HCT116 (cell line): ENCODE data around the gene HNMT. TPM values are rescaled to one million over a fixed set of nuclear protein-coding genes. Genes with fewer than 3 reads are reported as not detected.
"Not testable (repeated sequence)": the region's sequence is repeated elsewhere in the genome, so short reads cannot be mapped to it uniquely, and the experiment has no call there.

Source experiments
- ATAC-seq: fragments of 200-7000 bp; cut with Tn5 transposase; 2 replicates; pipeline ENCODE4 v1.9.1; 2020; ENCODE audit warnings: mild to moderate bottlenecking, moderate library complexity
- BruUV-seq: library from RNA; stranded (reverse); fragments of 400-500 nt; replicated peaks from 2 replicates; lab custom pipeline; 2021; lab: Mats Ljungman, UMichigan
- CTCF ChIA-PET: fragments of 300-600 bp; sonication (Branson Sonifier 250); formaldehyde crosslinking; loops from one replicate; lab custom pipeline; 2021; ENCODE audit warnings: antibody characterized with exemption; lab: Charles Lee
- POLR2A ChIA-PET: fragments of 300-600, 350-600 bp; sonication (Branson Sonifier 250); formaldehyde crosslinking; loops from one replicate; lab custom pipeline; 2021; ENCODE audit warnings: antibody characterized with exemption; lab: Charles Lee
- RAD21 ChIA-PET, 2 experiments: fragments of 300-600 bp; sonication (Branson Sonifier 250); formaldehyde crosslinking; loops; one replicate each; lab custom pipeline; 2023; ENCODE audit warnings: low total read pairs in 2 of 2; ENCODE audit not compliant: uncharacterized antibody in 2 of 2, unreplicated experiment in 2 of 2, low non-redundant PET in 1 of 2; lab: Charles Lee
- DNase-seq: peaks from one replicate; pipeline ENCODE4 v3.0.0-alpha.2; 2010; ENCODE audit warnings: low read depth, low spot score
- H2AFZ ChIP-seq: fragments of 200-600 bp; shearing (Covaris generic), sonication (generic); 2 replicates; pipeline ENCODE4 v1.6.1; 2017; ENCODE audit warnings: low read depth, mixed run types, mixed read lengths, antibody characterized with exemption, low read length; ENCODE audit not compliant: poor library complexity, severe bottlenecking
- H3K27ac ChIP-seq: 2 replicates; pipeline ENCODE4 v1.5.1; 2012; ENCODE audit warnings: low read depth, low read length
- H3K27me3 ChIP-seq: fragments of 200-600 bp; sonication (generic); 2 replicates; pipeline ENCODE4 v1.6.1; 2016; ENCODE audit warnings: mixed run types, low read length, mixed read lengths; ENCODE audit not compliant: insufficient read depth
- H3K36me3 ChIP-seq, 2 experiments: fragments of 200-500 bp in 1 of 2; fragments of 200-600 bp in 1 of 2; sonication (Bioruptor generic) in 1 of 2; sonication (generic) in 1 of 2; 2 replicates each; pipeline versions ENCODE4 v1.5.1 to v1.6.1; 2014 to 2016; ENCODE audit warnings: low read length in 2 of 2, inconsistent platforms in 1 of 2, mixed read lengths in 1 of 2, mixed run types in 1 of 2; ENCODE audit not compliant: insufficient read depth in 2 of 2, control insufficient read depth in 1 of 2
- H3K4me1 ChIP-seq, 2 experiments: fragments of 200-600 bp in 1 of 2; sonication (generic) in 1 of 2; 2 replicates each; pipeline versions ENCODE4 v1.5.1 to v1.6.1; 2012 to 2017; ENCODE audit warnings: low read length in 2 of 2, inconsistent platforms in 1 of 2, mild to moderate bottlenecking in 1 of 2, mixed read lengths in 1 of 2, mixed run types in 1 of 2, moderate library complexity in 1 of 2; ENCODE audit not compliant: insufficient read depth in 2 of 2, control insufficient read depth in 1 of 2
- H3K4me2 ChIP-seq: fragments of 200-600 bp; sonication (generic); 2 replicates; pipeline ENCODE4 v1.6.1; 2017; ENCODE audit warnings: mixed run types, low read length, mixed read lengths
- H3K4me3 ChIP-seq, 2 experiments: fragments of 200-600 bp in 1 of 2; sonication (generic) in 1 of 2; replicated peaks in 1 of 2; 2 replicates each; pipeline ENCODE4 v1.5.1; 2011 to 2016; ENCODE audit warnings: low read length in 2 of 2, control low read depth in 1 of 2, low read depth in 1 of 2, mild to moderate bottlenecking in 1 of 2, mixed read lengths in 1 of 2, mixed run types in 1 of 2
- H3K79me2 ChIP-seq: fragments of 200-600 bp; sonication (generic); 2 replicates; pipeline ENCODE4 v1.6.1; 2017; ENCODE audit warnings: mild to moderate bottlenecking, mixed run types, low read length, moderate library complexity, mixed read lengths; ENCODE audit not compliant: insufficient read depth
- H3K9ac ChIP-seq: fragments of 200-600 bp; sonication (generic); 2 replicates; pipeline ENCODE4 v1.6.1; 2016; ENCODE audit warnings: low read length, mixed read lengths
- H3K9me2 ChIP-seq: fragments of 200-600 bp; sonication (generic), shearing (Covaris generic); 2 replicates; pipeline ENCODE4 v1.6.1; 2017; ENCODE audit warnings: mixed run types, mild to moderate bottlenecking, moderate library complexity; ENCODE audit not compliant: insufficient read depth
- H3K9me3 ChIP-seq, 2 experiments: fragments of 200-500 bp in 1 of 2; fragments of 200-600 bp in 1 of 2; sonication (Bioruptor generic) in 1 of 2; sonication (generic) in 1 of 2; 2 replicates each; pipeline ENCODE4 v1.6.1; 2014 to 2017; ENCODE audit warnings: low read length in 2 of 2, mixed read lengths in 2 of 2, inconsistent platforms in 1 of 2, low read depth in 1 of 2, mild to moderate bottlenecking in 1 of 2, mixed run types in 1 of 2, moderate library complexity in 1 of 2; ENCODE audit not compliant: control insufficient read depth in 1 of 2, insufficient read depth in 1 of 2
- H4K20me1 ChIP-seq: fragments of 200-600 bp; sonication (generic), shearing (Covaris generic); 2 replicates; pipeline ENCODE4 v1.6.1; 2017; ENCODE audit warnings: mixed run types, mild to moderate bottlenecking, moderate library complexity; ENCODE audit not compliant: insufficient read depth
- ATF3 ChIP-seq: IDR thresholded peaks from 2 replicates; pipeline ENCODE4 v1.6.1; 2012
- CBX3 ChIP-seq: IDR thresholded peaks from 2 replicates; pipeline ENCODE4 v1.6.1; 2012; ENCODE audit warnings: low read depth
- EGR1 ChIP-seq: IDR thresholded peaks from 2 replicates; pipeline ENCODE4 v1.6.1; 2012; ENCODE audit warnings: low read depth
- ELF1 ChIP-seq: IDR thresholded peaks from 2 replicates; pipeline ENCODE4 v1.6.1; 2012; ENCODE audit warnings: low read depth, borderline replicate concordance
- EZH2phosphoT487 ChIP-seq: fragments of 200-600 bp; IDR thresholded peaks from 2 replicates; pipeline ENCODE4 v1.6.1; 2018; ENCODE audit warnings: antibody characterized with exemption, borderline replicate concordance
- FOSL1 ChIP-seq: IDR thresholded peaks from 2 replicates; pipeline ENCODE4 v1.6.1; 2012; ENCODE audit warnings: low read depth
- POLR2A ChIP-seq: IDR thresholded peaks from 2 replicates; pipeline ENCODE4 v1.7.0; 2011; ENCODE audit warnings: borderline replicate concordance; ENCODE audit not compliant: insufficient read depth, insufficient read length; ENCODE audit errors: extremely low read depth
- POLR2AphosphoS5 ChIP-seq: IDR thresholded peaks from 2 replicates; pipeline ENCODE4 v1.6.1; 2011; ENCODE audit warnings: mild to moderate bottlenecking, low read depth, low read length, moderate library complexity
- RAD21 ChIP-seq: IDR thresholded peaks from 2 replicates; pipeline ENCODE4 v1.6.1; 2012; ENCODE audit warnings: low read depth, mild to moderate bottlenecking
- SIN3A ChIP-seq: IDR thresholded peaks from 2 replicates; pipeline ENCODE4 v1.6.1; 2012; ENCODE audit warnings: low read depth
- SP1 ChIP-seq: IDR thresholded peaks from 2 replicates; pipeline ENCODE4 v1.6.1; 2012; ENCODE audit warnings: low read depth
- SRF ChIP-seq: IDR thresholded peaks from 2 replicates; pipeline ENCODE4 v1.6.1; 2012; ENCODE audit warnings: low read depth
- YY1 ChIP-seq: IDR thresholded peaks from 2 replicates; pipeline ENCODE4 v1.6.1; 2011; ENCODE audit warnings: low read length, low read depth, moderate library complexity, mild to moderate bottlenecking; ENCODE audit not compliant: insufficient replicate concordance; ENCODE audit errors: extremely low read depth
- ZFX ChIP-seq: fragments of 450-650 bp; IDR thresholded peaks from 2 replicates; pipeline ENCODE4 v1.6.1; 2017
- ZNF274 ChIP-seq: fragments of 200-500 bp; sonication (Bioruptor generic); IDR thresholded peaks from 2 replicates; pipeline ENCODE4 v1.6.1; 2014; ENCODE audit warnings: mild to moderate bottlenecking, low read depth, low read length, inconsistent platforms
- intact Hi-C: fragments of 100-400 bp; cut with micrococcal nuclease; formaldehyde crosslinking; loops from 2 replicates; pipeline ENCODE4 v1.10.0; 2022
- total RNA-seq: library from RNA; stranded (reverse); gene quantifications from one replicate; pipeline ENCODE4 v1.2.1, GENCODE V29; 2021; ENCODE audit not compliant: unreplicated experiment

HNMT gene
- total RNA-seq, 1 experiment from 2014 or later, result not detected

GRCh38 chr2:137991078-137991477 is 26.8 kb downstream of the HNMT start (continued):
- TF ChIP-seq FOSL1, result no peak
- no peak for TF ChIP-seq ZFX
- no peak for TF ChIP-seq YY1
- TF ChIP-seq ELF1, result no peak
- no peak for TF ChIP-seq SIN3A
- TF ChIP-seq POLR2AphosphoS5, result no peak
- TF ChIP-seq EGR1, result no peak
- no peak for TF ChIP-seq SRF
- no peak for TF ChIP-seq RAD21
- TF ChIP-seq POLR2A, result no peak
- TF ChIP-seq, all 23 proteins: peak for 0

GRCh38 chr2:137992039-137992646 is 27.9 kb downstream of the HNMT start:
- ATAC-seq, result no peak

GRCh38 chr2:137993715-137994476 is 29.6 kb downstream of the HNMT start:
- H3K36me3 ChIP-seq, intact Hi-C loops, H3K4me2 ChIP-seq, H3K27ac ChIP-seq, H2AFZ ChIP-seq, ATAC-seq, H3K4me3 ChIP-seq, H3K4me1 ChIP-seq, BruUV-seq, POLR2A ChIA-PET, CTCF ChIA-PET, H3K9ac ChIP-seq, H4K20me1 ChIP-seq, H3K9me3 ChIP-seq, H3K9me2 ChIP-seq, H3K79me2 ChIP-seq, DNase-seq, RAD21 ChIA-PET, H3K27me3 ChIP-seq: not testable (repeated sequence)

More at GRCh38 chr2:137992039-137992646, 27.9 kb downstream of the HNMT start:
- DNase-seq, result no peak
- BruUV-seq, result no TSS peak
- Histone ChIP-seq H4K20me1 (no peaks in the 10 kb centered on the region), H3K4me2 (no peak overlapping the region), H3K27ac (no peak overlapping the region), H3K36me3 (no peaks in the 10 kb centered on the region), H3K9me2 (no peaks in the 10 kb centered on the region), H3K4me1 (no peaks in the 10 kb centered on the region), H3K79me2 (no peaks in the 10 kb centered on the region), H3K4me3 (no peak overlapping the region), H2AFZ (no peak overlapping the region), H3K9me3 (no peaks in the 10 kb centered on the region), H3K27me3 (no peaks in the 10 kb centered on the region), H3K9ac (no peak overlapping the region)
- POLR2A ChIA-PET, result no interaction called here
- CTCF ChIA-PET, result no interaction called here
- RAD21 ChIA-PET, result no interaction called here
- TF ChIP-seq ELF1, result no peak
- no peak for TF ChIP-seq SP1
- no peak for TF ChIP-seq SIN3A
- TF ChIP-seq ATF3, result no peak
- no peak for TF ChIP-seq EGR1
- TF ChIP-seq POLR2AphosphoS5, result no peak
- TF ChIP-seq ZNF274, result no peak
- TF ChIP-seq CBX3, result no peak
- no peak for TF ChIP-seq EZH2phosphoT487
- intact Hi-C loops, result no loop called here
